C4-2B (cell line): Measurements from ENCODE around the gene L3MBTL4.

ENCODE experiments used
- H3K27ac ChIP-seq: fragments of 450-650 bp; 2 replicates; pipeline ENCODE4 v1.5.1; 2017
- CTCF ChIP-seq: fragments of 450-650 bp; conservative IDR thresholded peaks from 2 replicates; pipeline ENCODE4 v1.5.1; 2017; ENCODE audit warnings: mild to moderate bottlenecking
- ZFX ChIP-seq: fragments of 450-650 bp; IDR thresholded peaks from 2 replicates; pipeline ENCODE4 v1.6.1; 2017

The L3MBTL4 gene

GRCh38 chr18:6435731-6436130 is 21.0 kb upstream of the L3MBTL4 start:
- no peak overlapping the region for H3K27ac ChIP-seq
- TF ChIP-seq ZFX (no peak), CTCF (no peak)

- H3K27ac ChIP-seq, result no peak overlapping the region
- TF ChIP-seq CTCF (no peak), ZFX (no peak)
Observed at GRCh38 chr18:6434987-6435709, 20.4 kb upstream of the L3MBTL4 start.

GRCh38 chr18:6434481-6434880 is 19.8 kb upstream of the L3MBTL4 start:
- no peak overlapping the region for H3K27ac ChIP-seq
- TF ChIP-seq ZFX, result no peak
- TF ChIP-seq CTCF, result no peak

- no peak overlapping the region for H3K27ac ChIP-seq
- TF ChIP-seq ZFX (no peak), CTCF (no peak)
Observed at GRCh38 chr18:6431659-6432318, 17.1 kb upstream of the L3MBTL4 start.

GRCh38 chr18:6428851-6429395 is 14.2 kb upstream of the L3MBTL4 start:
- no peak overlapping the region for H3K27ac ChIP-seq
- TF ChIP-seq ZFX (no peak), CTCF (no peak)

- TF ChIP-seq CTCF, result no peak
- TF ChIP-seq ZFX, result no peak
- H3K27ac ChIP-seq, result no peak overlapping the region
Observed at GRCh38 chr18:6427286-6427685, 12.6 kb upstream of the L3MBTL4 start.

- no peak overlapping the region for H3K27ac ChIP-seq
- TF ChIP-seq CTCF (no peak), ZFX (no peak)
Observed at GRCh38 chr18:6423289-6423688, 8.6 kb upstream of the L3MBTL4 start.
